Measurements from ENCODE around the gene ATXN7L1.

ATXN7L1 gene

GRCh38 chr7:105910172-105910571 lies 33.8 kb upstream of the ATXN7L1 start:
- TF ChIP-seq TCF12 (IDR thresholded peaks at IDR 0.05; ENCODE audit: low read depth): no peak

GRCh38 chr7:105909742-105910141 lies 33.3 kb upstream of the ATXN7L1 start:
- TF ChIP-seq, protein P1, sequence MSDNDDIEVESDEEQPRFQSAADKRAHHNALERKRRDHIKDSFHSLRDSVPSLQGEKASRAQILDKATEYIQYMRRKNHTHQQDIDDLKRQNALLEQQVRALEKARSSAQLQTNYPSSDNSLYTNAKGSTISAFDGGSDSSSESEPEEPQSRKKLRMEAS (IDR thresholded peaks at IDR 0.05): no peak

DNA sequence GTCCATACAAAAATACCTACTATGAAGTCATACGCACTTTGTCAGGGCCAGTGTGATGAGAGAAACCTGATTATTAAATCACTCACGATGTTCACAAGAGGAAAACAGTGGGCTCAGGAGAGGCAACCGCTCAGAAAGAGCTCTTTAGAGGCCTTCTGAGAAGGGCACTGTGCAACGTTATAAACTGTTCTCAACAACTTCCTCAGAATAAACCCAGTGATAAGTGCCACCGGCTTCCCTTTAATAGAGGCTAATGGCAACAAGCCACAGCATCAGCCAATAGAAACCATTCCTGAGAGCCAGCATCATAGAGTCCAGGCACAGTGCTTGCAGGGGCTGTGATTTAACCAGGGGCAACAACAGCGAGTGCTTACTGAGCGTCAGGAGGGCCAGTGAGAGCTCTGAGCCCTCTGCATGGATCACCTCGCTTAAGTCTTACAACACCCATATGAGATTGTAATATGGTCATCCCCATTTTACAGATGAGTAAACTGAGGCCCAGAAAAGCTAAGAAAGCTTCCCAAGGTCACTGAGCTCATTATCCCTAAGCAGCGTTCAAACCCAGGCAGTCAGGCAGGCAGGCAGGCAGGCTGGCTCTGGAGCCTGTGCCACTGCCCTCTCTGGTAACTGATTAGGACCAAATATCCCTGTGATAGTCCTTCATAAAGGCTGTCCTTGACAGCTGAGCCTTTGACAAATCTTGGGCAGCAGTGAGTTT lies 30.9 kb upstream of the ATXN7L1 start:
- TF ChIP-seq NFIC (IDR thresholded peaks at IDR 0.05) (no peak), YY1 (IDR thresholded peaks at IDR 0.05; ENCODE audit: low read depth) (no peak), CREB1 (IDR thresholded peaks at IDR 0.05; ENCODE audit: low read depth) (no peak), CEBPB (IDR thresholded peaks at IDR 0.05) (no peak), REST (IDR thresholded peaks at IDR 0.05; ENCODE audit: low read depth) (no peak), EP300 (IDR thresholded peaks at IDR 0.05; ENCODE audit: borderline replicate concordance) (no peak), TCF12 (IDR thresholded peaks at IDR 0.05; ENCODE audit: low read depth) (no peak), EGR1 (IDR thresholded peaks at IDR 0.05) (no peak), FOXM1 (IDR thresholded peaks at IDR 0.05; ENCODE audit: borderline replicate concordance, low read depth) (no peak)
- TF ChIP-seq, protein P1 (IDR thresholded peaks at IDR 0.05): no peak
- TF ChIP-seq, protein P2, sequence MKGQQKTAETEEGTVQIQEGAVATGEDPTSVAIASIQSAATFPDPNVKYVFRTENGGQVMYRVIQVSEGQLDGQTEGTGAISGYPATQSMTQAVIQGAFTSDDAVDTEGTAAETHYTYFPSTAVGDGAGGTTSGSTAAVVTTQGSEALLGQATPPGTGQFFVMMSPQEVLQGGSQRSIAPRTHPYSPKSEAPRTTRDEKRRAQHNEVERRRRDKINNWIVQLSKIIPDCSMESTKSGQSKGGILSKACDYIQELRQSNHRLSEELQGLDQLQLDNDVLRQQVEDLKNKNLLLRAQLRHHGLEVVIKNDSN (IDR thresholded peaks at IDR 0.05): no peak

DNA sequence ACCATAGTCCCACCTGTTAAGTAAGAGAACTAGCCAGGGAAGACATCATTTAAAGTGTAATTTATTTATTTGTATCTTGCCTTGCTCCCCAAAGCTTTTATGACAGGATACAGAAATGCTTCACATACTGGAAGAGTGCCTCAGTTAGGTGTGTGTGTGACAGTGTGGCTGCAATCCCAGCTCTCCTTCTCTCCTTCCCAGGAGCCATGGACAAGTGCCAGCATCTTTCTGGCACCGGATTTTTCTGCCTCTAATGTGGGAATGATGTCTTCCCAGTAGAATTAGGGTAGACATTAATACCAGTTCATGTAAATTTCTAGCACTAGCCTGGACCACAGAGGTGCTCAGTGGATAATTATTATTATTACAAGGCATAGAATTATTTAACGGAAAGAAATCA lies 30.3 kb upstream of the ATXN7L1 start:
- no peak for TF ChIP-seq YY1 (IDR thresholded peaks at IDR 0.05; ENCODE audit: low read depth)
- TF ChIP-seq CREB1 (IDR thresholded peaks at IDR 0.05; ENCODE audit: low read depth): no peak
- no peak for TF ChIP-seq CEBPB (IDR thresholded peaks at IDR 0.05)
- TF ChIP-seq TEAD4 (IDR thresholded peaks at IDR 0.05): no peak
- TF ChIP-seq, protein P2 (IDR thresholded peaks at IDR 0.05): no peak
- no peak for TF ChIP-seq FOXM1 (IDR thresholded peaks at IDR 0.05; ENCODE audit: borderline replicate concordance, low read depth)
- TF ChIP-seq NFIC (IDR thresholded peaks at IDR 0.05): no peak
- TF ChIP-seq EP300 (IDR thresholded peaks at IDR 0.05; ENCODE audit: borderline replicate concordance): no peak
- no peak for TF ChIP-seq TAF1 (IDR thresholded peaks at IDR 0.05; ENCODE audit: low read depth)
- no peak for TF ChIP-seq EGR1 (IDR thresholded peaks at IDR 0.05)
- TF ChIP-seq ZBTB7A (IDR thresholded peaks at IDR 0.05; ENCODE audit: low read depth): no peak

GRCh38 chr7:105905910-105906568 lies 29.6 kb upstream of the ATXN7L1 start:
- TF ChIP-seq RAD21 (IDR thresholded peaks at IDR 0.05; ENCODE audit: low read depth) (no peak), CREB1 (IDR thresholded peaks at IDR 0.05; ENCODE audit: low read depth) (no peak), REST (IDR thresholded peaks at IDR 0.05; ENCODE audit: low read depth) (no peak), TCF12 (IDR thresholded peaks at IDR 0.05; ENCODE audit: low read depth) (no peak), TAF1 (IDR thresholded peaks at IDR 0.05; ENCODE audit: low read depth) (no peak), FOXM1 (IDR thresholded peaks at IDR 0.05; ENCODE audit: borderline replicate concordance, low read depth) (no peak), NFIC (IDR thresholded peaks at IDR 0.05) (no peak), YY1 (IDR thresholded peaks at IDR 0.05; ENCODE audit: low read depth) (no peak)
- TF ChIP-seq, protein P1 (IDR thresholded peaks at IDR 0.05): no peak

DNA sequence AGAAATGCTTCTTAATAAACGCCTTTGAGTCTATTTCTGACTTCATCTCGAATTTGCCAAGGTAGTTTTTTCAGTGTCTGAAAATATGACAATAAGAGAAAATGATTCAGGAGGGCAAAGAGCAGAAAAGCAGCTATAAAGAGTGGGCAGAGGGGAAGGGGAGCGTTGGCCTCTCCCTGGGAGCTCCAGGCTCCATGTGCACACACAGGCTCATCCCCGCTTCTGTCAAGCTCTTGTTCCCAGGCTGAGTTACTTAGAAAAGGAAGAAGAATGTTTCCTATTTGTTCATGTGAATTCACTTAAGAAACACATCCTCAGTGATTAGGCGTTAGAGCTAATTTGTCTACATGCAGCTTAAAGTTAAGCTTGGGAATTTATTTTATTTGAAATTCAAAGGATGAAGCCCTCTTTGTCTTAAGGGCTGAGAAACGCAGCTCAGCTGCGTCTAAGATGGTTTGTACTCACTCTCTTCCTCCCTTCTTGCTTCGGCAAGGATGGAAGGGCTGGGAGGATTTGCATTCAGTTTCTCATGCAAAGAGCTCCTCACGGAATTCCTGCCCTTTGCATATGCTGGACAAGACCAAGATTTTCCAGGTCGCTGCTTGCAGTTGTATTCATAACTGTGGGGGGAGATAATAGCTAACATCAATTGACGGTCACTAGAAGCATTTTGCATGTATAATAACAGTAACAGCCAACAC lies 29.0 kb upstream of the ATXN7L1 start:
- TF ChIP-seq EP300 (IDR thresholded peaks at IDR 0.05; ENCODE audit: borderline replicate concordance): no peak
- TF ChIP-seq CREB1 (IDR thresholded peaks at IDR 0.05; ENCODE audit: low read depth): no peak
- TF ChIP-seq TEAD4 (IDR thresholded peaks at IDR 0.05): no peak
- no peak for TF ChIP-seq YY1 (IDR thresholded peaks at IDR 0.05; ENCODE audit: low read depth)
- no peak for TF ChIP-seq TAF1 (IDR thresholded peaks at IDR 0.05; ENCODE audit: low read depth)
- TF ChIP-seq ZBTB7A (IDR thresholded peaks at IDR 0.05; ENCODE audit: low read depth): no peak
- TF ChIP-seq REST (IDR thresholded peaks at IDR 0.05; ENCODE audit: low read depth): no peak
- no peak for TF ChIP-seq FOXM1 (IDR thresholded peaks at IDR 0.05; ENCODE audit: borderline replicate concordance, low read depth)
- TF ChIP-seq TCF12 (IDR thresholded peaks at IDR 0.05; ENCODE audit: low read depth): no peak
- no peak for TF ChIP-seq NFIC (IDR thresholded peaks at IDR 0.05)
- TF ChIP-seq RAD21 (IDR thresholded peaks at IDR 0.05; ENCODE audit: low read depth): no peak
- no peak for TF ChIP-seq CEBPB (IDR thresholded peaks at IDR 0.05)
- TF ChIP-seq, protein P2 (IDR thresholded peaks at IDR 0.05): no peak

All from Ishikawa (cell line).